Endothelial cell of umbilical vein (primary cell): ENCODE measurements around the gene NCK1. TPM values are rescaled to one million over a fixed set of nuclear protein-coding genes. Genes with fewer than 3 reads are reported as not detected.

Experiments
- BruUV-seq: library from RNA; stranded (reverse); fragments of 400-500 nt; replicated peaks from 2 replicates; lab custom pipeline; 2021; lab: Mats Ljungman, UMichigan
- CTCF ChIA-PET: fragments of 300-600, 350-600 bp; sonication (Branson Sonifier 250); formaldehyde crosslinking; loops from one replicate; lab custom pipeline; 2021; ENCODE audit warnings: antibody characterized with exemption, inconsistent platforms; lab: Charles Lee
- POLR2A ChIA-PET: fragments of 300-600, 350-600 bp; sonication (Branson Sonifier 250); formaldehyde crosslinking; loops from one replicate; lab custom pipeline; 2021; ENCODE audit warnings: antibody characterized with exemption, inconsistent platforms; lab: Charles Lee
- DNase-seq: peaks from one replicate; pipeline ENCODE4 v3.0.0-alpha.2; 2011; ENCODE audit warnings: low read depth, low spot score
- FAIRE-seq: peaks from 2 replicates; lab custom pipeline; 2011; peaks lifted over from hg19 to GRCh38; lab: Jason Lieb, UNC
- H2AFZ ChIP-seq: 2 replicates; pipeline ENCODE4 v1.6.0; 2012; ENCODE audit warnings: low read depth, low read length, control low read depth, inconsistent platforms
- H3K27ac ChIP-seq: 2 replicates; pipeline ENCODE4 v1.5.1; 2011; ENCODE audit warnings: low read depth, mild to moderate bottlenecking, control low read depth, low read length, moderate library complexity; ENCODE audit not compliant: insufficient read depth
- H3K27me3 ChIP-seq, 2 experiments: 2 replicates each; pipeline versions ENCODE4 v1.6.0 to v1.6.1; 2011; ENCODE audit warnings: low read length in 2 of 2, mixed read lengths in 1 of 2; ENCODE audit not compliant: control insufficient read depth in 2 of 2, insufficient read depth in 2 of 2
- H3K36me3 ChIP-seq, 2 experiments: 2 replicates in 1 of 2; 3 replicates in 1 of 2; pipeline ENCODE4 v1.5.1; 2011; ENCODE audit warnings: low read length in 2 of 2, mild to moderate bottlenecking in 1 of 2, moderate library complexity in 1 of 2; ENCODE audit not compliant: control insufficient read depth in 2 of 2, insufficient read depth in 2 of 2; ENCODE audit errors: extremely low read depth in 1 of 2
- H3K4me1 ChIP-seq: 3 replicates; pipeline ENCODE4 v1.5.1; 2011; ENCODE audit warnings: mild to moderate bottlenecking, low read length; ENCODE audit not compliant: control insufficient read depth, insufficient read depth; ENCODE audit errors: extremely low read depth
- H3K4me2 ChIP-seq: 2 replicates; pipeline ENCODE4 v1.6.1; 2011; ENCODE audit warnings: low read length, control low read depth, mixed read lengths; ENCODE audit not compliant: insufficient read depth
- H3K4me3 ChIP-seq, 3 experiments: fragments of 200-600 bp in 1 of 3; sonication (generic), shearing (Covaris generic) in 1 of 3; replicated peaks in 1 of 3; 2 replicates each; pipeline ENCODE4 v1.5.1; 2011 to 2016; ENCODE audit warnings: control low read depth in 3 of 3, low read length in 3 of 3, mild to moderate bottlenecking in 2 of 3, inconsistent platforms in 1 of 3, low read depth in 1 of 3, moderate library complexity in 1 of 3; ENCODE audit not compliant: insufficient read depth in 1 of 3
- H3K79me2 ChIP-seq: 2 replicates; pipeline ENCODE4 v1.6.0; 2012; ENCODE audit warnings: low read length, inconsistent platforms; ENCODE audit not compliant: control insufficient read depth, insufficient read depth
- H3K9ac ChIP-seq: replicated peaks from 2 replicates; pipeline ENCODE3; 2011; ENCODE audit warnings: low read length, control low read depth; ENCODE audit not compliant: insufficient read depth; ENCODE audit errors: extremely low read depth
- H3K9me1 ChIP-seq: replicated peaks from 3 replicates; pipeline ENCODE4 v1.6.0; 2011; ENCODE audit warnings: mild to moderate bottlenecking, low read length; ENCODE audit not compliant: control insufficient read depth, insufficient read depth; ENCODE audit errors: extremely low read depth
- H3K9me3 ChIP-seq: replicated peaks from 2 replicates; pipeline ENCODE4 v1.5.1; 2012; ENCODE audit warnings: low read length, inconsistent platforms; ENCODE audit not compliant: control insufficient read depth, insufficient read depth
- H4K20me1 ChIP-seq: replicated peaks from 2 replicates; pipeline ENCODE3; 2011; ENCODE audit warnings: mild to moderate bottlenecking, low read length; ENCODE audit not compliant: control insufficient read depth, insufficient read depth; ENCODE audit errors: extremely low read depth
- EZH2 ChIP-seq: IDR thresholded peaks from 2 replicates; pipeline ENCODE4 v1.6.1; 2012; ENCODE audit warnings: borderline replicate concordance, low read depth, mild to moderate bottlenecking, moderate library complexity, low read length, inconsistent platforms; ENCODE audit not compliant: severe bottlenecking
- FOS ChIP-seq: IDR thresholded peaks from 2 replicates; pipeline ENCODE4 v1.6.1; 2011; ENCODE audit warnings: mild to moderate bottlenecking, low read length, moderate library complexity, borderline replicate concordance; ENCODE audit not compliant: insufficient read depth
- GATA2 ChIP-seq: IDR thresholded peaks from 2 replicates; pipeline ENCODE4 v1.7.0; 2011; ENCODE audit warnings: low read depth, mild to moderate bottlenecking, moderate library complexity, mixed read lengths, low read length; ENCODE audit not compliant: insufficient read length, insufficient read depth
- JUN ChIP-seq: IDR thresholded peaks from 2 replicates; pipeline ENCODE4 v1.6.1; 2011; ENCODE audit warnings: borderline replicate concordance, low read depth; ENCODE audit not compliant: insufficient read length, insufficient read depth
- MAX ChIP-seq: IDR thresholded peaks from 2 replicates; pipeline ENCODE4 v1.6.1; 2011; ENCODE audit not compliant: insufficient read depth, insufficient read length
- MYC ChIP-seq: IDR thresholded peaks from one replicate; pipeline ENCODE4 v1.6.1; 2011; ENCODE audit warnings: mild to moderate bottlenecking, low read depth, low read length
- POLR2A ChIP-seq: IDR thresholded peaks from 2 replicates; pipeline ENCODE4 v1.6.1; 2012; ENCODE audit warnings: low read depth, mild to moderate bottlenecking, control low read depth, low read length
- POLR2AphosphoS5 ChIP-seq: IDR thresholded peaks from 2 replicates; pipeline ENCODE4 v1.6.1; 2012; ENCODE audit warnings: low read depth, mild to moderate bottlenecking, control low read depth, low read length, moderate library complexity; ENCODE audit not compliant: insufficient read depth
- dilution Hi-C: fragments of 300-500 bp; cut with MboI; formaldehyde crosslinking; loops from one replicate; pipeline ENCODE4 v1.15.0; 2019; ENCODE audit warnings: low sequenced_read_pairs; ENCODE audit not compliant: extremely low pct_ligation_motif_present
- intact Hi-C: fragments of 100-400 bp; cut with micrococcal nuclease; formaldehyde crosslinking; loops from one replicate; pipeline ENCODE4 v1.10.0; 2022
- polyA plus RNA-seq, 4 experiments: library from polyadenylated mRNA; depleted of rRNA in 3 of 4; stranded (reverse) in 3 of 4; unstranded in 1 of 4; fragments of >200 nt; gene quantifications; 2 replicates each; pipeline versions ENCODE4 v1.2.1 to v1.2.3, GENCODE V29; 2011 to 2012; ENCODE audit warnings: missing spikeins in 1 of 4
- total RNA-seq: library from RNA; stranded (reverse); gene quantifications from 2 replicates; pipeline ENCODE4 v1.2.3, GENCODE V29; 2021
- TF ChIP-seq, protein P1 (sequence below), 2 donors: IDR thresholded peaks; 1 replicate in 1 of 2; 2 replicates in 1 of 2; pipeline ENCODE4 v1.5.1; 2011; ENCODE audit warnings: low read length in 2 of 2, mild to moderate bottlenecking in 2 of 2, moderate library complexity in 2 of 2, control low read depth in 1 of 2, inconsistent platforms in 1 of 2, low read depth in 1 of 2; ENCODE audit not compliant: insufficient read depth in 1 of 2; ENCODE audit errors: extremely low read depth in 1 of 2

NCK1 gene
- total and polyA plus RNA-seq, 2 donors (not counting 3 experiments of a cell fraction or from before 2014, with no cell fraction given), result 19.3 to 52.2 TPM

DNA sequence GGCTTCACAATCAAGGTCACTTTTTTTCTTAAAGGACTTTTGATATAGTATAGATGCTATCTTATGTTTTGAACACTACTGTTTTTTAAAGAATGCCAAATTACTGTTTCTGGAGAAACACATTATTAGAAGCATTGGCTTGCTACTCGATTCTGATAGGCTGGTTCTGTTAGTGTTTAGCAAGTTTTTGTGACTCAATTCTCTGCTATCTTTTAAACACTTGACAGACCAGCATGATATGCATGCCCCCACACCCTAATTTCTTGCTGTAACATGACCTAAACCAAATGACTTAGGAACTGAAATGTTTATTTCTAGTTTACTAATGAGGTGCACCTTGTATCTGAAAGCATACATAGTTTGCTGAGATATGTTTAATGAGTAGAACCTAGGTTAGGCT lies 90.3 kb downstream of the NCK1 start:
- no peak for DNase-seq
- BruUV-seq, result no TSS peak
- H3K27me3 ChIP-seq, result no peaks in the 10 kb centered on the region
- intact Hi-C loops, result no loop called here
- ChIA-PET POLR2A (no interaction called here), CTCF (interaction anchor here (1.0 kb wide), 1 partner anchor 27 kb away, joined by 3 read pairs; no protein-coding TSS in a partner anchor)
- no peak overlapping the region for H3K4me3 ChIP-seq
- dilution Hi-C loops, result no loop called here
- no peak overlapping the region for H2AFZ ChIP-seq
- no peak overlapping the region for H3K4me2 ChIP-seq
- no peak for TF ChIP-seq POLR2A
- TF ChIP-seq, protein P1, sequence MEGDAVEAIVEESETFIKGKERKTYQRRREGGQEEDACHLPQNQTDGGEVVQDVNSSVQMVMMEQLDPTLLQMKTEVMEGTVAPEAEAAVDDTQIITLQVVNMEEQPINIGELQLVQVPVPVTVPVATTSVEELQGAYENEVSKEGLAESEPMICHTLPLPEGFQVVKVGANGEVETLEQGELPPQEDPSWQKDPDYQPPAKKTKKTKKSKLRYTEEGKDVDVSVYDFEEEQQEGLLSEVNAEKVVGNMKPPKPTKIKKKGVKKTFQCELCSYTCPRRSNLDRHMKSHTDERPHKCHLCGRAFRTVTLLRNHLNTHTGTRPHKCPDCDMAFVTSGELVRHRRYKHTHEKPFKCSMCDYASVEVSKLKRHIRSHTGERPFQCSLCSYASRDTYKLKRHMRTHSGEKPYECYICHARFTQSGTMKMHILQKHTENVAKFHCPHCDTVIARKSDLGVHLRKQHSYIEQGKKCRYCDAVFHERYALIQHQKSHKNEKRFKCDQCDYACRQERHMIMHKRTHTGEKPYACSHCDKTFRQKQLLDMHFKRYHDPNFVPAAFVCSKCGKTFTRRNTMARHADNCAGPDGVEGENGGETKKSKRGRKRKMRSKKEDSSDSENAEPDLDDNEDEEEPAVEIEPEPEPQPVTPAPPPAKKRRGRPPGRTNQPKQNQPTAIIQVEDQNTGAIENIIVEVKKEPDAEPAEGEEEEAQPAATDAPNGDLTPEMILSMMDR (IDR thresholded peaks at IDR 0.05; ENCODE audit: extremely low read depth in 1 of 2, insufficient read depth in 1 of 2, low read depth in 1 of 2, low read length in 2 of 2), result no peak
- no peaks in the 10 kb centered on the region for H4K20me1 ChIP-seq
- H3K27ac ChIP-seq, result no peak overlapping the region
- H3K36me3 ChIP-seq, result no peaks in the 10 kb centered on the region
- H3K9me1 ChIP-seq, result no peaks in the 10 kb centered on the region
- H3K4me1 ChIP-seq, result peaks cover 25% of the 10 kb centered on the region
- FAIRE-seq, result no peak
- no peak overlapping the region for H3K9ac ChIP-seq
- no peaks in the 10 kb centered on the region for H3K9me3 ChIP-seq
- H3K79me2 ChIP-seq, result peaks cover 5% of the 10 kb centered on the region

- ChIA-PET POLR2A (no interaction called here), CTCF (interaction anchor here (1.3 kb wide), 1 partner anchor 60 kb away, joined by 5 read pairs; no protein-coding TSS in a partner anchor)
- H2AFZ ChIP-seq, result no peak overlapping the region
- H3K36me3 ChIP-seq, result no peaks in the 10 kb centered on the region
- no peaks in the 10 kb centered on the region for H3K27me3 ChIP-seq
- H3K4me1 ChIP-seq, result peaks cover 17% of the 10 kb centered on the region
- no peaks in the 10 kb centered on the region for H4K20me1 ChIP-seq
- H3K4me3 ChIP-seq, result no peak overlapping the region
- TF ChIP-seq EZH2 (no peak), FOS (no peak), JUN (no peak), MYC (no peak), POLR2AphosphoS5 (no peak), GATA2 (no peak), MAX (no peak), POLR2A (no peak)
- TF ChIP-seq, protein P1 (IDR thresholded peaks at IDR 0.05; ENCODE audit: extremely low read depth in 1 of 2, insufficient read depth in 1 of 2, low read depth in 1 of 2, low read length in 2 of 2), result no peak
- no peak overlapping the region for H3K4me2 ChIP-seq
- no peaks in the 10 kb centered on the region for H3K79me2 ChIP-seq
- DNase-seq (no peak), FAIRE-seq (no peak)
- H3K27ac ChIP-seq, result no peak overlapping the region
- dilution Hi-C loops, result no loop called here
- no peaks in the 10 kb centered on the region for H3K9me1 ChIP-seq
- H3K9ac ChIP-seq, result no peak overlapping the region
- BruUV-seq, result no TSS peak
- H3K9me3 ChIP-seq, result no peaks in the 10 kb centered on the region
- intact Hi-C loops, result no loop called here
These were observed 92.2 kb downstream of the NCK1 start for GRCh38 chr3:136954251-136954650.
